Activated CD4-positive, alpha-beta T cell treated with anti-CD3 and anti-CD28 coated beads, Interleukin-2, amount 10 ng/mL, durations not matched to agents 24 days and 14 days (primary cell): Measurements from ENCODE around the gene DIP2C. TPM values are rescaled to one million over a fixed set of nuclear protein-coding genes. Genes with fewer than 3 reads are reported as not detected.

Experiments
- DNase-seq: peaks from one replicate; pipeline ENCODE4 v3.0.0; 2022
- H3K27ac Mint-ChIP-seq: one replicate; pipeline ENCODE4 v1.8.0; 2022; ENCODE audit warnings: mild to moderate bottlenecking, mixed read lengths
- H3K27me3 Mint-ChIP-seq: one replicate; pipeline ENCODE4 v1.8.0; 2022; ENCODE audit warnings: mixed read lengths
- H3K36me3 Mint-ChIP-seq: one replicate; pipeline ENCODE4 v1.8.0; 2022; ENCODE audit warnings: low read depth, mild to moderate bottlenecking, mixed read lengths
- H3K4me1 Mint-ChIP-seq: one replicate; pipeline ENCODE4 v1.8.0; 2021; ENCODE audit warnings: mixed read lengths
- H3K4me3 Mint-ChIP-seq: one replicate; pipeline ENCODE4 v1.8.0; 2022; ENCODE audit warnings: mild to moderate bottlenecking, moderate library complexity, mixed read lengths
- H3K9me3 Mint-ChIP-seq: one replicate; pipeline ENCODE4 v1.8.0; 2021; ENCODE audit warnings: mixed read lengths
- intact Hi-C: fragments of 100-400 bp; cut with micrococcal nuclease; formaldehyde crosslinking; loops from one replicate; pipeline ENCODE4 v1.15.1; 2023
- total RNA-seq: library from RNA; stranded (reverse); gene quantifications from 2 replicates; pipeline ENCODE4 v1.2.3, GENCODE V29; 2022

Gene DIP2C
- total RNA-seq, 1 donor from 2014 or later: 1.4 TPM

- Mint-ChIP-seq H3K27ac (no peak overlapping the region), H3K4me3 (no peak overlapping the region), H3K9me3 (no peaks in the 10 kb centered on the region), H3K27me3 (peaks cover 7% of the 10 kb centered on the region), H3K36me3 (no peaks in the 10 kb centered on the region), H3K4me1 (no peaks in the 10 kb centered on the region)
- intact Hi-C loops: no loop called here
- no peak for DNase-seq
Measured at GRCh38 chr10:631266-631665, 58.2 kb downstream of the DIP2C start.

GRCh38 chr10:630581-631073 lies 58.8 kb downstream of the DIP2C start:
- Mint-ChIP-seq H3K4me1 (no peaks in the 10 kb centered on the region), H3K27ac (no peak overlapping the region), H3K27me3 (peaks cover 6% of the 10 kb centered on the region), H3K4me3 (no peak overlapping the region), H3K9me3 (no peaks in the 10 kb centered on the region), H3K36me3 (no peaks in the 10 kb centered on the region)
- intact Hi-C loops: no loop called here
- no peak for DNase-seq

- H3K4me1 Mint-ChIP-seq: no peaks in the 10 kb centered on the region
- H3K36me3 Mint-ChIP-seq: no peaks in the 10 kb centered on the region
- no peak overlapping the region for H3K27ac Mint-ChIP-seq
- intact Hi-C loops: no loop called here
- DNase-seq: no peak
- peaks cover 2% of the 10 kb centered on the region for H3K27me3 Mint-ChIP-seq
- no peaks in the 10 kb centered on the region for H3K9me3 Mint-ChIP-seq
- H3K4me3 Mint-ChIP-seq: no peak overlapping the region
Measured at GRCh38 chr10:629186-629998, 60.1 kb downstream of the DIP2C start.

- intact Hi-C loops: no loop called here
- peaks cover 2% of the 10 kb centered on the region for H3K27me3 Mint-ChIP-seq
- DNase-seq: no peak
- H3K4me3 Mint-ChIP-seq: no peak overlapping the region
- no peaks in the 10 kb centered on the region for H3K36me3 Mint-ChIP-seq
- no peak overlapping the region for H3K27ac Mint-ChIP-seq
- H3K9me3 Mint-ChIP-seq: no peaks in the 10 kb centered on the region
- H3K4me1 Mint-ChIP-seq: no peaks in the 10 kb centered on the region
Measured at GRCh38 chr10:628386-629045, 61.0 kb downstream of the DIP2C start.

- peaks cover 2% of the 10 kb centered on the region for H3K27me3 Mint-ChIP-seq
- no peaks in the 10 kb centered on the region for H3K36me3 Mint-ChIP-seq
- no peak overlapping the region for H3K4me3 Mint-ChIP-seq
- no peak for DNase-seq
- H3K27ac Mint-ChIP-seq: no peak overlapping the region
- no peaks in the 10 kb centered on the region for H3K4me1 Mint-ChIP-seq
- intact Hi-C loops: no loop called here
- no peaks in the 10 kb centered on the region for H3K9me3 Mint-ChIP-seq
Measured at GRCh38 chr10:627032-627992, 62.2 kb downstream of the DIP2C start.

- Mint-ChIP-seq H3K27ac (no peak overlapping the region), H3K9me3 (no peaks in the 10 kb centered on the region), H3K4me3 (no peak overlapping the region), H3K27me3 (peaks cover 7% of the 10 kb centered on the region), H3K36me3 (no peaks in the 10 kb centered on the region), H3K4me1 (no peaks in the 10 kb centered on the region)
- intact Hi-C loops: no loop called here
- no peak for DNase-seq
Measured at GRCh38 chr10:625751-626711, 63.4 kb downstream of the DIP2C start.

GRCh38 chr10:625333-625696 lies 64.2 kb downstream of the DIP2C start:
- H3K27ac Mint-ChIP-seq: no peak overlapping the region
- H3K4me3 Mint-ChIP-seq: no peak overlapping the region
- no peaks in the 10 kb centered on the region for H3K36me3 Mint-ChIP-seq
- H3K4me1 Mint-ChIP-seq: no peaks in the 10 kb centered on the region
- H3K27me3 Mint-ChIP-seq: peaks cover 10% of the 10 kb centered on the region
- no peak for DNase-seq
- H3K9me3 Mint-ChIP-seq: no peaks in the 10 kb centered on the region
- intact Hi-C loops: no loop called here

- H3K9me3 Mint-ChIP-seq: no peaks in the 10 kb centered on the region
- H3K27me3 Mint-ChIP-seq: peaks cover 15% of the 10 kb centered on the region
- intact Hi-C loops: no loop called here
- H3K4me3 Mint-ChIP-seq: no peak overlapping the region
- no peak for DNase-seq
- no peak overlapping the region for H3K27ac Mint-ChIP-seq
- H3K36me3 Mint-ChIP-seq: no peaks in the 10 kb centered on the region
- no peaks in the 10 kb centered on the region for H3K4me1 Mint-ChIP-seq
Measured at GRCh38 chr10:624605-625332, 64.7 kb downstream of the DIP2C start.

GRCh38 chr10:624312-624604 lies 65.2 kb downstream of the DIP2C start:
- DNase-seq: no peak
- intact Hi-C loops: no loop called here
- Mint-ChIP-seq H3K4me3 (no peak overlapping the region), H3K9me3 (no peaks in the 10 kb centered on the region), H3K27me3 (peaks cover 17% of the 10 kb centered on the region), H3K27ac (no peak overlapping the region), H3K4me1 (no peaks in the 10 kb centered on the region), H3K36me3 (no peaks in the 10 kb centered on the region)

GRCh38 chr10:623477-624311 lies 65.8 kb downstream of the DIP2C start:
- intact Hi-C loops: no loop called here
- Mint-ChIP-seq H3K27me3 (peaks cover 17% of the 10 kb centered on the region), H3K4me3 (no peak overlapping the region), H3K27ac (no peak overlapping the region), H3K9me3 (no peaks in the 10 kb centered on the region), H3K4me1 (no peaks in the 10 kb centered on the region), H3K36me3 (no peaks in the 10 kb centered on the region)
- DNase-seq: no peak

- no peak overlapping the region for H3K4me3 Mint-ChIP-seq
- H3K27ac Mint-ChIP-seq: no peak overlapping the region
- H3K4me1 Mint-ChIP-seq: no peaks in the 10 kb centered on the region
- no peaks in the 10 kb centered on the region for H3K36me3 Mint-ChIP-seq
- no peak for DNase-seq
- intact Hi-C loops: no loop called here
- peaks cover 17% of the 10 kb centered on the region for H3K27me3 Mint-ChIP-seq
- H3K9me3 Mint-ChIP-seq: no peaks in the 10 kb centered on the region
Measured at GRCh38 chr10:623014-623413, 66.5 kb downstream of the DIP2C start.
